KMS-11 (cell line): ENCODE measurements around the gene RASD1.

Experiments used
- H2AFZ ChIP-seq: fragments of 200-600 bp; sonication (generic); 2 replicates; pipeline ENCODE4 v1.6.1; 2016; ENCODE audit warnings: antibody characterized with exemption, mixed run types, low read depth
- H3K27ac ChIP-seq: fragments of 200-600 bp; sonication (generic); 2 replicates; pipeline ENCODE4 v1.6.1; 2016; ENCODE audit warnings: mild to moderate bottlenecking, mixed run types
- H3K27me3 ChIP-seq: fragments of 200-600 bp; sonication (generic); 2 replicates; pipeline ENCODE4 v1.6.1; 2017; ENCODE audit warnings: mild to moderate bottlenecking, low read depth, mixed run types, moderate library complexity; ENCODE audit not compliant: insufficient read depth
- H3K36me3 ChIP-seq: fragments of 200-600 bp; sonication (generic); 2 replicates; pipeline ENCODE4 v1.6.1; 2017; ENCODE audit warnings: mild to moderate bottlenecking, mixed run types; ENCODE audit not compliant: insufficient read depth
- H3K4me1 ChIP-seq: fragments of 200-600 bp; sonication (generic); 2 replicates; pipeline ENCODE4 v1.6.1; 2016; ENCODE audit warnings: mild to moderate bottlenecking, low read depth, mixed run types; ENCODE audit not compliant: poor library complexity, severe bottlenecking
- H3K4me2 ChIP-seq: fragments of 200-600 bp; sonication (generic); 2 replicates; pipeline ENCODE4 v1.7.0; 2016; ENCODE audit warnings: mild to moderate bottlenecking, mixed run types
- H3K4me3 ChIP-seq: fragments of 200-600 bp; sonication (generic); IDR thresholded peaks from 2 replicates; pipeline ENCODE4 v1.6.1; 2017; ENCODE audit warnings: low read depth, low read length, mixed read lengths; ENCODE audit not compliant: insufficient read depth
- H3K79me2 ChIP-seq: fragments of 200-600 bp; sonication (generic); 2 replicates; pipeline ENCODE4 v1.6.1; 2016; ENCODE audit warnings: low read depth, mixed run types; ENCODE audit not compliant: insufficient read depth
- H3K9ac ChIP-seq: fragments of 200-600 bp; sonication (generic); 2 replicates; pipeline ENCODE4 v1.6.1; 2016; ENCODE audit warnings: mild to moderate bottlenecking, mixed run types
- H4K20me1 ChIP-seq: fragments of 200-600 bp; sonication (generic); 2 replicates; pipeline ENCODE4 v1.6.1; 2016; ENCODE audit warnings: mild to moderate bottlenecking, mixed run types; ENCODE audit not compliant: insufficient read depth
- CTCF ChIP-seq: fragments of 200-600 bp; sonication (generic); conservative IDR thresholded peaks from 2 replicates; pipeline ENCODE4 v1.6.1; 2017; ENCODE audit warnings: low read depth, mild to moderate bottlenecking, antibody characterized with exemption, low read length, moderate library complexity, mixed read lengths

The RASD1 gene

GRCh38 chr17:17511881-17512858 lies 16.0 kb upstream of the RASD1 start:
- Histone ChIP-seq H3K4me2 (no peak overlapping the region), H3K27me3 (no peaks in the 10 kb centered on the region), H3K4me1 (no peaks in the 10 kb centered on the region), H3K36me3 (no peaks in the 10 kb centered on the region), H4K20me1 (no peaks in the 10 kb centered on the region), H3K4me3 (no peak overlapping the region), H3K27ac (no peak overlapping the region), H3K9ac (no peak overlapping the region), H3K79me2 (no peaks in the 10 kb centered on the region), H2AFZ (no peak overlapping the region)
- no peak for TF ChIP-seq CTCF

- Histone ChIP-seq H2AFZ (no peak overlapping the region), H3K4me1 (no peaks in the 10 kb centered on the region), H3K4me2 (no peak overlapping the region), H3K79me2 (no peaks in the 10 kb centered on the region), H3K27ac (no peak overlapping the region), H3K9ac (no peak overlapping the region), H3K27me3 (no peaks in the 10 kb centered on the region), H3K4me3 (no peak overlapping the region), H3K36me3 (no peaks in the 10 kb centered on the region), H4K20me1 (no peaks in the 10 kb centered on the region)
- no peak for TF ChIP-seq CTCF
Measured at GRCh38 chr17:17511293-17511741, 15.1 kb upstream of the RASD1 start.

GRCh38 chr17:17510456-17511292 lies 14.5 kb upstream of the RASD1 start:
- Histone ChIP-seq H3K9ac (no peak overlapping the region), H3K36me3 (no peaks in the 10 kb centered on the region), H3K27ac (no peak overlapping the region), H3K4me2 (no peak overlapping the region), H3K79me2 (no peaks in the 10 kb centered on the region), H3K27me3 (no peaks in the 10 kb centered on the region), H3K4me3 (no peak overlapping the region), H3K4me1 (no peaks in the 10 kb centered on the region), H4K20me1 (no peaks in the 10 kb centered on the region), H2AFZ (no peak overlapping the region)
- TF ChIP-seq CTCF = no peak

- H3K4me1 ChIP-seq = no peaks in the 10 kb centered on the region
- no peak overlapping the region for H3K27ac ChIP-seq
- no peaks in the 10 kb centered on the region for H3K27me3 ChIP-seq
- no peak for TF ChIP-seq CTCF
- H3K36me3 ChIP-seq = no peaks in the 10 kb centered on the region
- H3K9ac ChIP-seq = no peak overlapping the region
- no peaks in the 10 kb centered on the region for H4K20me1 ChIP-seq
- no peak overlapping the region for H3K4me3 ChIP-seq
- no peak overlapping the region for H2AFZ ChIP-seq
- no peak overlapping the region for H3K4me2 ChIP-seq
- H3K79me2 ChIP-seq = no peaks in the 10 kb centered on the region
Measured at GRCh38 chr17:17509601-17510425, 13.6 kb upstream of the RASD1 start.
